NCI-H748 treated with DMSO at 0.1 percent for 48 hours (cell line): ENCODE data around the gene MTHFD2L.
"Not testable (repeated sequence)": the region's sequence is repeated elsewhere in the genome, so short reads cannot be mapped to it uniquely, and the experiment has no call there.

Experiments used
- DNase-seq: peaks from one replicate; lab custom pipeline; 2025; lab: John Stamatoyannopoulos, UW

The MTHFD2L gene

GRCh38 chr4:74335341-74336021 is 177.6 kb downstream of the MTHFD2L start:
- no peak for DNase-seq

- DNase-seq, result no peak
Observed at GRCh38 chr4:74338792-74339333, 180.9 kb downstream of the MTHFD2L start.

- no peak for DNase-seq
Observed at GRCh38 chr4:74339501-74339900, 181.6 kb downstream of the MTHFD2L start.

GRCh38 chr4:74340421-74340820 is 182.5 kb downstream of the MTHFD2L start:
- not testable (repeated sequence) for DNase-seq

GRCh38 chr4:74344031-74344430 is 186.1 kb downstream of the MTHFD2L start:
- no peak for DNase-seq
